Measurements from ENCODE around the gene ZNF608.

The ZNF608 gene

DNA sequence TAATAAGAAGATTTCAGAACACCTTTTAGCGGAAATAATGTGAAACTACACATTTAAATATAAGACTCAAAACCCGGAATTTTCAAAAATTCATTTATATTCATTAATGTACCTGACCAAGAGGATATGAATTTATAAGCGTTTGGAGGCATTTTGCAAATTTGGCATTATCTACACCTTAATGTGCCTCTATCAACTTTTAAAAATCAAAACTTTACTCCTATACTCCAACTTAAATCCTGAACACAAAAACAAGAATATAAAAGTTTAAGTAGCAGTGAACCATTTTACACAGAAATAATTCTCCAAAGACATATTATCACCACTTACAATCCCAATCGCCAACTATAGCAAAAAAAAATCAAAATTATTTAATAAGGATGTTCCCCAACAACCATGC lies 3.9 kb downstream of the ZNF608 start:
- H3K4me3 ChIP-seq (ENCODE audit: low read depth, low read length): peak overlapping the region; percentile 74
- DNase-seq (ENCODE audit: low read depth, low spot score): no peak
- TF ChIP-seq, protein P1, sequence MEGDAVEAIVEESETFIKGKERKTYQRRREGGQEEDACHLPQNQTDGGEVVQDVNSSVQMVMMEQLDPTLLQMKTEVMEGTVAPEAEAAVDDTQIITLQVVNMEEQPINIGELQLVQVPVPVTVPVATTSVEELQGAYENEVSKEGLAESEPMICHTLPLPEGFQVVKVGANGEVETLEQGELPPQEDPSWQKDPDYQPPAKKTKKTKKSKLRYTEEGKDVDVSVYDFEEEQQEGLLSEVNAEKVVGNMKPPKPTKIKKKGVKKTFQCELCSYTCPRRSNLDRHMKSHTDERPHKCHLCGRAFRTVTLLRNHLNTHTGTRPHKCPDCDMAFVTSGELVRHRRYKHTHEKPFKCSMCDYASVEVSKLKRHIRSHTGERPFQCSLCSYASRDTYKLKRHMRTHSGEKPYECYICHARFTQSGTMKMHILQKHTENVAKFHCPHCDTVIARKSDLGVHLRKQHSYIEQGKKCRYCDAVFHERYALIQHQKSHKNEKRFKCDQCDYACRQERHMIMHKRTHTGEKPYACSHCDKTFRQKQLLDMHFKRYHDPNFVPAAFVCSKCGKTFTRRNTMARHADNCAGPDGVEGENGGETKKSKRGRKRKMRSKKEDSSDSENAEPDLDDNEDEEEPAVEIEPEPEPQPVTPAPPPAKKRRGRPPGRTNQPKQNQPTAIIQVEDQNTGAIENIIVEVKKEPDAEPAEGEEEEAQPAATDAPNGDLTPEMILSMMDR (IDR thresholded peaks at IDR 0.05; ENCODE audit: low read depth, low read length): no peak
- in situ Hi-C loops (cut with HindIII; ENCODE audit: low sequenced_read_pairs): no loop called here

DNA sequence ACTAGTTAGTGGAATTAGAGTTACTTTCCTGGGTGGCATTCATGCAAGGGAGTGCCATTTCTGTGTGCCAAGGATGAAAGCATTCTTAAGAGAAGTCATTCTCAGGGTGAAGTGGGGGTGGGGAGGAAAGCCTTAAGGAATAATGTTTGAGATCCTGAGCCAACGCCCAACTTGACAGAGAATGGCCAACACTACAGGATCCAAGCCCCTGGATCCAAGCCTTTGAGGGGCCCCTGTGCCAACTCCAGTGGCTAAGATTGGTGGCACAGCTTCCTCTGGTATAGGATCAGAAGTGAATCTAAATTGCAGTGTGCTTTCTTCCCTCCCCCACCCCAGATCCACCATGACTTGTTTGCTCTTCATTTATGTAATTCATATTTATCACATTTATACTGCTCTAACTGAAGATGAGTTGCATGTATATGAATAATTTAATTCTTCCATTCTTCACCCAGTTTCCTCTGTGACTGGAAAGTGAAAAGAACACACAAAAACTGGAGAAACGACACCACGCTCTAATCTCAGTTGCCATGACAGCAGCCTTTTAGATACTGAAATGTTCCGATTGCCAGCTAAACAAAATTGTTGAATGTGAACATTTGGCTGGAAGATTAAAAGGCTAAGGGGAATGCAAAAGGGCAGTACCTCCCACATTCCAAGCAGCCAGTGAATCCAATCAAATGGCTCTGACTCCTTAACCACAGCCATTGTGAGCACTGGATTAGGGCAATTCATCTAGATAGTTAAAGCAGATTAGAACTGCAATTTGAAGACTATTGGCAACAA lies 4.5 kb downstream of the ZNF608 start:
- in situ Hi-C loops (cut with HindIII; ENCODE audit: low sequenced_read_pairs): no loop called here
- TF ChIP-seq, protein P1 (IDR thresholded peaks at IDR 0.05; ENCODE audit: low read depth, low read length): no peak
- H3K4me3 ChIP-seq (ENCODE audit: low read depth, low read length): peak overlapping the region; percentile 74
- DNase-seq (ENCODE audit: low read depth, low spot score): peak; percentile 94

DNA sequence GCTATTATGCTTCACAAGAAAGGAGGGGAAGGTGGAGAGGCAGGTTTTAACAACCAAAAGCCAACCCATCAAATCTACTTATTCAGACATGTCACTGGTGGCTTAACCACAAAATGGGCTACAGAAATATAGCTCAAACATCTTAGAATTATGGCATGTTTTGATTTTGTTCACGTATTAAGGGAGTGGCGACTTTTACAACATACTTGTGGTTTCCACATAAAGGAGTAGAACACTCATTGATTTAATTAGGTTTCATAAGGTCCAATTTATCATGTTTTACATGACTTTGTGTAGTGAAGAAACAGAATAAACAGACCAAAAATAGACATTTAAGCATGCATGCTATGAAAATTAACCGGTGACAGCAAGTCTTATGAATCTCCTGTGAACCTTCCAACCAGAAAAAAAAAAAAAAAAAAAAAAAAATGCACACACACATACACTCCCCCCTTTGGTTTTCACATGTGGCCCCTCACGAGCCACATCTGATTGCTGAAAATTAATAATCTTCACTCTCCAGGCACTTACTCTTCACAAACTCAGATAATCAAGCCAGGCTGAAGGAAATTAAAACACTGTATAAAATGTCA lies 5.4 kb downstream of the ZNF608 start:
- DNase-seq (ENCODE audit: low read depth, low spot score): peak; percentile 76
- H3K4me3 ChIP-seq (ENCODE audit: low read depth, low read length): no peak overlapping the region
- TF ChIP-seq, protein P1 (IDR thresholded peaks at IDR 0.05; ENCODE audit: low read depth, low read length): no peak
- in situ Hi-C loops (cut with HindIII; ENCODE audit: low sequenced_read_pairs): no loop called here

DNA sequence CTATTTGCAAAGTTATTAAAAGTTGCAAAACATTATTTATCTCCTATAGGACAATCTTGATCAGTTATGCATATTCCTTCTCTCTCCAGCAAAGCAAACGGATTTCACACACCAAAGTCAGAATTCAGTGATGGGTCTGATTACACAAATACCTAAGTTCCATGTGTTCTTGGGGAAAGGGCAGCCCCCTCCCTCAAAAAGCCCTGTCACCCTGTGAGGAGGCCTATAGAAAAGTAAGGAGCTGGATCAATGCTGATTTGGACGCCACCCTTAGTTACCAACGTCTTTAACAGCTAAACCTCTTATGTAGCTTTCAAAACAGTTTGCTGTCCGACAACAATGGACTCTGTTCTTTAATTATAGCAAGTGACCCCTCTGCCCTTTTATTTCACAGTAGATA lies 6.4 kb downstream of the ZNF608 start:
- no peak for DNase-seq (ENCODE audit: low read depth, low spot score)
- in situ Hi-C loops (cut with HindIII; ENCODE audit: low sequenced_read_pairs): no loop called here
- H3K4me3 ChIP-seq (ENCODE audit: low read depth, low read length): no peak overlapping the region
- TF ChIP-seq, protein P1 (IDR thresholded peaks at IDR 0.05; ENCODE audit: low read depth, low read length): no peak

DNA sequence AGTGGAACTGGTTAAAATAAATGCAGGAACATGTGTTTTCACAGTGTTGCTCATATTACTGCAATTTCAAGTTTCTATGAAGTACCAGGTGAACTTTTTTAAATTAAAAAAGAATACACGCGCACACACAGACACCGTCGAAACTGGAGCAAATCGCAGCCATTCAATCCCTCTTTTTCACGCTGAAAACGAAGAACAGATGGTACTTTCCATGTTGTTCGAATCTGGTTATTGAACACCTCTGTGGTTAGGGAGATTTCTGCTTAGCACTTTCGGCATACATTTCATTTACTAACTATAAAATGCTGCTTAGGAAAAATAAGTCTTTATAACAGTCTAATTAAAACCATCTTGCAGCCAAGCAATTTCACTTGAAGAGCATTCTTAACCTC lies 6.8 kb downstream of the ZNF608 start:
- DNase-seq (ENCODE audit: low read depth, low spot score): no peak
- no peak overlapping the region for H3K4me3 ChIP-seq (ENCODE audit: low read depth, low read length)
- in situ Hi-C loops (cut with HindIII; ENCODE audit: low sequenced_read_pairs): no loop called here
- TF ChIP-seq, protein P1 (IDR thresholded peaks at IDR 0.05; ENCODE audit: low read depth, low read length): no peak

DNA sequence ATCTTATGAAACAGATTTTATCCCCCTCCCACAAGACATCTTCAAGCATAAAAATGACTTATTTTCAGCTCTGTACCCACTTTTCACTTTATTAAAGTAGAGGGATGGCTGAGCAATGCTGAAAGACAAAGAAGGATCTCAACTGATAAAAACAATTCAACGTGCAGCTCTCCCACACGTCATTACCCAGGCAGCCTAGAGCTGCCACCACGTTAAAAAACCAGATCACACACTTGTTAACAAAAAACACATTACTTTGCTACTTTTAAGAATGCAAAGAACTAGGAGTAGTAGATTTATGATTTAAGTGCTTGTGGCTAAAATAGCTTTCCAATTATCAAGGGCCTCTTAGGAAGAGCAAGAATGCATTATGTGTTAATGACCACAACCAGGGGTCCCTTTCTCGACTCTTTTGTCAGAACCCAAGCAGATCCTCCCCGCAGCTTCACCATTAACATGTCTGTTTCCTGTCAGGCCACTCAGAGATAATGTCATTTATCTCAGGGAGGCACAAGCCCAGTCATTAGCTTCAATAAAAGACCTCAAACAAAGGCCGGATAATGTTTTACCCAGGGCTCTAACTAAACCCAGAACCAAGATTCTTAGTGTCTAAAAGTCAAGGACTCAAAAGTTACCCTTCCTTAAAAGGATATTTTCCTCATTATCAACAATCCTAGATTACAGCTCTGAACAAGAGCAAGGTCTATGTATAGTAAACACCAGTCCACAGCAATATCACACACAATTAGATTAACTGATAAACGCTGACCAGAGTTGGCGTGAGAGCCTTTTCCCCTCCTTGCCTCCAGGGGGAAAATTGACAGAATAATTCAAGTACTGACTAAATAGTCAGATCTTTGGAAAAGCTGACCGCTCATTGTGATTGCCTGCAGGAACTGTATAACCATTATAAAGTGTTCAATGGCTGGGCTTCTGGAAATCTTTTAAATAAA lies 7.5 kb downstream of the ZNF608 start:
- TF ChIP-seq, protein P1 (IDR thresholded peaks at IDR 0.05; ENCODE audit: low read depth, low read length): peak; percentile 8
- H3K4me3 ChIP-seq (ENCODE audit: low read depth, low read length): no peak overlapping the region
- DNase-seq (ENCODE audit: low read depth, low spot score): no peak
- in situ Hi-C loops (cut with HindIII; ENCODE audit: low sequenced_read_pairs): no loop called here
